Nephron progenitor cell (in vitro differentiated cells): ENCODE measurements around the gene RNF212.

ENCODE experiments used
- DNase-seq: peaks from one replicate; pipeline ENCODE4 v3.0.0; 2021
- H3K27ac Mint-ChIP-seq: 2 replicates; pipeline ENCODE4 v1.8.0; 2021; ENCODE audit warnings: mild to moderate bottlenecking, moderate library complexity, mixed read lengths
- H3K27me3 Mint-ChIP-seq: 2 replicates; pipeline ENCODE4 v1.8.0; 2021; ENCODE audit warnings: mild to moderate bottlenecking, low read depth, mixed read lengths; ENCODE audit not compliant: poor library complexity
- H3K36me3 Mint-ChIP-seq: 2 replicates; pipeline ENCODE4 v1.8.0; 2021; ENCODE audit warnings: low read depth, mixed read lengths
- H3K4me1 Mint-ChIP-seq: 2 replicates; pipeline ENCODE4 v1.8.0; 2021; ENCODE audit warnings: mixed read lengths
- H3K4me3 Mint-ChIP-seq: 2 replicates; pipeline ENCODE4 v1.8.0; 2021; ENCODE audit warnings: mild to moderate bottlenecking, moderate library complexity, mixed read lengths
- H3K9me3 Mint-ChIP-seq: 2 replicates; pipeline ENCODE4 v1.8.0; 2021; ENCODE audit warnings: mild to moderate bottlenecking, moderate library complexity, mixed read lengths
- TF ChIP-seq, protein P1 (sequence below): fragments of 200-600 bp; sonication (generic); IDR thresholded peaks from 2 replicates; pipeline ENCODE4 v1.5.0; 2021; ENCODE audit warnings: antibody characterized with exemption

The RNF212 gene

DNA sequence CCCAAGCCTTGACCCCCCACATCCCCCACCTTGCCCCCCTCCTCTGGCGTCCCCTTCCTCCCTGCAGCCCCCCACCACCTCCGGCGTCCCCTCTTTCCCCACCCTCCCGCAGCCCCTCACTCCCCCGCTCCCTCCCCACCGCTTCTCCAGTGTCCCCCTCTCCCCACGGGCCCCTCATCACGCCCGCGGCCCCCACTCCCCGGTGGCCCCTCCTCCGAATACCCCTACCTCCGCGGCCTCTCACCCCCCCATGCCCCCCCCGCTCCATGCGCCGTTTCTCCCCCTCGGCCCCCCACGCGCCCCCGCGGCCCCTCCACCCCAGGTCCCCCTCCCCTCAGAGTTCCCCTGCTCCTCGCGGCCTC is 562 bp downstream of the RNF212 start:
- TF ChIP-seq, protein P1, sequence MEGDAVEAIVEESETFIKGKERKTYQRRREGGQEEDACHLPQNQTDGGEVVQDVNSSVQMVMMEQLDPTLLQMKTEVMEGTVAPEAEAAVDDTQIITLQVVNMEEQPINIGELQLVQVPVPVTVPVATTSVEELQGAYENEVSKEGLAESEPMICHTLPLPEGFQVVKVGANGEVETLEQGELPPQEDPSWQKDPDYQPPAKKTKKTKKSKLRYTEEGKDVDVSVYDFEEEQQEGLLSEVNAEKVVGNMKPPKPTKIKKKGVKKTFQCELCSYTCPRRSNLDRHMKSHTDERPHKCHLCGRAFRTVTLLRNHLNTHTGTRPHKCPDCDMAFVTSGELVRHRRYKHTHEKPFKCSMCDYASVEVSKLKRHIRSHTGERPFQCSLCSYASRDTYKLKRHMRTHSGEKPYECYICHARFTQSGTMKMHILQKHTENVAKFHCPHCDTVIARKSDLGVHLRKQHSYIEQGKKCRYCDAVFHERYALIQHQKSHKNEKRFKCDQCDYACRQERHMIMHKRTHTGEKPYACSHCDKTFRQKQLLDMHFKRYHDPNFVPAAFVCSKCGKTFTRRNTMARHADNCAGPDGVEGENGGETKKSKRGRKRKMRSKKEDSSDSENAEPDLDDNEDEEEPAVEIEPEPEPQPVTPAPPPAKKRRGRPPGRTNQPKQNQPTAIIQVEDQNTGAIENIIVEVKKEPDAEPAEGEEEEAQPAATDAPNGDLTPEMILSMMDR, result no peak
- no peak overlapping the region for H3K27ac Mint-ChIP-seq
- no peaks in the 10 kb centered on the region for H3K36me3 Mint-ChIP-seq
- H3K4me3 Mint-ChIP-seq, result no peak overlapping the region
- peaks cover 82% of the 10 kb centered on the region for H3K27me3 Mint-ChIP-seq
- peaks cover 5% of the 10 kb centered on the region for H3K4me1 Mint-ChIP-seq
- H3K9me3 Mint-ChIP-seq, result peaks cover 9% of the 10 kb centered on the region
- DNase-seq, result no peak

DNA sequence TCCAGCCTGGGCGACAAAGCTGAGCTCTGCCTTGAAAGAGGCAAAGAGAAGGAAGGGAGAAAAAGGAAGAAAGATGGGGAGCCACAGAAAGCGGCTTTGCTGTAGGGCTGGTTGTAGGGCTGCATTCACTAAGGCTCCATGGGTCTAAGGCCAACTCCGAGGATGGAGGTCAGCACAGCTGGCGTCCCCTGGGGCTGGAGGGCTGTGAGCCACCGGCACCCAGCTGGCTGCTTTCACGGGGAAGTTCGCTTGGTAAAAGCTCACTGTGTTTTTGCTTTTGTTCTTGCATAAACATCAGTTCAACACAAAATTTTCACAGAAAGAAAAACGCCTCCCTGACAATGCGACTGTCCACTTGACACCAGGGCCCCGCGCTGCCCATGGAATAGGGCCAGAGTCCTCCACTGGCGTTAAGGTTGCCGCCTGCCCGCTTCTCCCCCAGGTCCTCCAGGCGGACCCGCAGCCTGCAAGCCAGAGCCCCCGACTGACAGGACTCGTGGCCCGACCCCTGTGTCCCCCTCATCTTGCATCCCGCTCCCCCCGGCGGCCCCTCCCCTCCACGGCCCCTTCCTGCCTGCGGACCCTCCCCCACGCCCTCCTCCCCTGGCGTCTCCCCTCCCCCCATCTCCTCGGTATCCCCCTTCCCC is 1.1 kb downstream of the RNF212 start:
- H3K4me3 Mint-ChIP-seq, result peak overlapping the region; percentile 19
- TF ChIP-seq, protein P1, result no peak
- DNase-seq, result no peak
- H3K36me3 Mint-ChIP-seq, result no peaks in the 10 kb centered on the region
- H3K27me3 Mint-ChIP-seq, result peaks cover 77% of the 10 kb centered on the region
- no peak overlapping the region for H3K27ac Mint-ChIP-seq
- peaks cover 5% of the 10 kb centered on the region for H3K4me1 Mint-ChIP-seq
- H3K9me3 Mint-ChIP-seq, result peaks cover 9% of the 10 kb centered on the region

DNA sequence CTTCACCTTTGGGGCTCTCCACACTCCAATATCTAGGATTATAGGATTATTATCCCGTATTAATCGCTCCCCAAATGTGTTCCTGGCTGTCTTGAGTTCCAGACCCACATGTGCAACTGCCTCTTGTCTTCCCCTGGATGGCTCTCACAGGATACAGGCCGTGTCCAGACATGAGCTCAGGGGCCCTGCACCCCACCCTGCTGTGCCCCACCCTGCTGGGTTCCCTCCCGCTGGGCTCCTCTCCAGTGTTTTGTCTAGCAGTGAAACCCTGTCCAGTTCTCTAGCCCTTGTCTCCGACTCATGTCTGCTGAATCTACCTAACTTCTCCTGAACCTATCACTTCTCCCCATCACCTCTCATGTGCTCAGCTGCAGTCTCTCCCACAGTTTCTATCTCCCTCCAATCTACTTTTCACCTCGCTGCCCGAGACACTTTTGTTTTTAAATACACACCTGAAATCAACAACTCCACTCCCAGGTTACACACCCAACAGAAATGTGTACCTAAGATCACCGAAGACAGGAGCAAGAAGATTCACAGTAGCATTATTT is 2.0 kb downstream of the RNF212 start:
- H3K4me1 Mint-ChIP-seq, result no peaks in the 10 kb centered on the region
- H3K4me3 Mint-ChIP-seq, result no peak overlapping the region
- no peaks in the 10 kb centered on the region for H3K36me3 Mint-ChIP-seq
- DNase-seq, result no peak
- peaks cover 75% of the 10 kb centered on the region for H3K27me3 Mint-ChIP-seq
- TF ChIP-seq, protein P1, result no peak
- H3K27ac Mint-ChIP-seq, result no peak overlapping the region
- H3K9me3 Mint-ChIP-seq, result peaks cover 9% of the 10 kb centered on the region

DNA sequence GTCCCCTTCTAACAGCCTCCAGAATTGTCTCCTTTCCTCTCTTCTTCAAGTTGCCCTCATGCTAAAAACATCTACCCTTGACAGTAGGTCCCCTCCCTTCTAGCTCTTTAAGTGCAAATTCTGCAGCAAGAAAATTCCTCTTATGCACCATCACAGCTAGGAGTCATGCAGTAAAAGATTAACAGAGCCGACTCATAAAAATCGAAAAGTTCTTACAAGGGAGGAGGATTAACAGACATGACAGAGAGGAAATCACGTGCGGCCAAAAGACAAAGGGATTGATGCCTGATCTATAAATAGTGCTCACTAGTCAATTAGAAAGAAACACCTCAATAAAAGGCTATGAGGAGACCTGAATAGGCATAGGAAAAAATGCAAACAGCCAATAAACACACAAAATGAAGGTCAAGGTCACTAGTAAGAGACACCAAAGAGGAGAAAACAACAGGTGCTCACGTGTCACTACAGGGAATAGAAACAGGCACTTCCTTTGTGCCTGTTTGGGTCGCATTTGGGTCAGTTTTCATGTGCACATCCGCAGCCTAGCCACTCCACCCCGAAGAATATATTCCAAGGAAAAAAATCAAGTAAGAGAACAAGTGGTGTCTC is 3.4 kb downstream of the RNF212 start:
- no peaks in the 10 kb centered on the region for H3K36me3 Mint-ChIP-seq
- H3K4me1 Mint-ChIP-seq, result peaks cover 12% of the 10 kb centered on the region
- H3K27me3 Mint-ChIP-seq, result peaks cover 72% of the 10 kb centered on the region
- no peak overlapping the region for H3K27ac Mint-ChIP-seq
- H3K9me3 Mint-ChIP-seq, result peaks cover 9% of the 10 kb centered on the region
- H3K4me3 Mint-ChIP-seq, result no peak overlapping the region
- DNase-seq, result no peak
- TF ChIP-seq, protein P1, result no peak

DNA sequence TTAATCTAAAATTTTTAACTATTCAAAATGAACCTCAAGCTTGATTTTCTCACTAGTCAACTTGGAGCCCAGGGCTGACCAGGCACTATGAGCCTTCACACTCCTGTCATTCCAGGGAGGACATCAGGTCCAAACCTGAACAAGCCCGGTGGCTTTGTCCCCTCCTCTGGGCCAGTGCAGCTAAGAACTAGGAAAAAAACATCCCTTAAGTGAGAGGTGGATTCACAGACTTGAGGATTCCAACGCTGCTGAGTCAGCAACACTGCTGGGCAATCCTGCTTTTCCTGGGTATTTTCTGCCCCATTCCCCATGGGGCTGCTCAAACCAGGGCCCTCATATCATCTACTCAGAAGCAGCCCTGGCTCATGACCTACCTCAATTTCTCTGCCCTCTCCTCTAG is 4.0 kb downstream of the RNF212 start:
- no peaks in the 10 kb centered on the region for H3K36me3 Mint-ChIP-seq
- peaks cover 12% of the 10 kb centered on the region for H3K4me1 Mint-ChIP-seq
- peaks cover 68% of the 10 kb centered on the region for H3K27me3 Mint-ChIP-seq
- no peak overlapping the region for H3K4me3 Mint-ChIP-seq
- DNase-seq, result no peak
- H3K27ac Mint-ChIP-seq, result no peak overlapping the region
- TF ChIP-seq, protein P1, result no peak
- peaks cover 9% of the 10 kb centered on the region for H3K9me3 Mint-ChIP-seq

DNA sequence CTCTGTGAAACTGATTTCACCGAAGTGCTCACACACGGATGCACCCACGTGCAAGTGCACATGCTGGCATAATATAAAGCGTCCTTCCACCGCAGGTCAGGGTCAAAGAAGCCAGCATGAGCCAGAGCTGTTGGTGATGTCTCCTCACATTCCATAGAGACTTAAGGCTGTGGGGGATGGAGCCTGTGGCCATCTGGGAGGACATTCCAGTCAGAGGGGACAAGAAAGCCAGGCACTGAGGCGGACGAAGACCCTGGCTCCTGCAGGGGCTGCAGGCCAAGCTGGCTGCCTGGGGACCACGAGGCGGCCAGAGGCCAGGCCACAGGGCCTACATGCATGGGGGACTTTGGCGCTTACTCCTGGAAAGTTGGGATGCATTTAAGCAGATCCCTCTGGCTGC is 7.7 kb downstream of the RNF212 start:
- TF ChIP-seq, protein P1, result no peak
- DNase-seq, result no peak
- no peaks in the 10 kb centered on the region for H3K9me3 Mint-ChIP-seq
- H3K27me3 Mint-ChIP-seq, result peaks cover 56% of the 10 kb centered on the region
- peak overlapping the region; percentile 52 for H3K27ac Mint-ChIP-seq
- H3K4me3 Mint-ChIP-seq, result no peak overlapping the region
- no peaks in the 10 kb centered on the region for H3K36me3 Mint-ChIP-seq
- peaks cover 12% of the 10 kb centered on the region for H3K4me1 Mint-ChIP-seq
